ENCODE data around the gene NDC1.
A peak's percentile ranks its signal among the peaks of the same experiment; 100 is the strongest.

NDC1 gene

GRCh38 chr1:53754484-53755312 lies 83.4 kb downstream of the NDC1 start:
- peak; percentile 61 for DNase-seq
- H3K27ac ChIP-seq (ENCODE audit: low read length): no peak overlapping the region
- H3K4me1 ChIP-seq (ENCODE audit: low read length): no peaks in the 10 kb centered on the region
- H3K9me2 ChIP-seq (replicated peaks; ENCODE audit: insufficient read depth, low read length): no peaks in the 10 kb centered on the region
- H3K4me2 ChIP-seq (ENCODE audit: low read depth, low read length): no peak overlapping the region
- H3K27me3 ChIP-seq (replicated peaks; ENCODE audit: insufficient read depth, low read length): no peaks in the 10 kb centered on the region
- H3K36me3 ChIP-seq (replicated peaks; ENCODE audit: insufficient read depth, low read length): no peaks in the 10 kb centered on the region
- H3K9ac ChIP-seq (ENCODE audit: low read length): no peak overlapping the region
- no peak for TF ChIP-seq EZH2phosphoT487 (IDR thresholded peaks at IDR 0.05; ENCODE audit: low read length)
- TF ChIP-seq CTCF (IDR thresholded peaks at IDR 0.05; ENCODE audit: low read length): peak; percentile 80
- no peaks in the 10 kb centered on the region for H4K20me1 ChIP-seq (ENCODE audit: insufficient read depth, low read length)
- no peaks in the 10 kb centered on the region for H3K9me3 ChIP-seq (replicated peaks; ENCODE audit: insufficient read depth, low read length)
- H3F3A ChIP-seq (ENCODE audit: insufficient read depth, low read length): no peaks in the 10 kb centered on the region
- H3K79me2 ChIP-seq (ENCODE audit: low read length): no peaks in the 10 kb centered on the region
- H3K4me3 ChIP-seq (ENCODE audit: low read length): no peak overlapping the region
- no peak overlapping the region for H2AFZ ChIP-seq (ENCODE audit: low read length)

- no peak for TF ChIP-seq EZH2 (optimal IDR thresholded peaks at IDR 0.05; ENCODE audit: low read depth, low read length)
- no peak for TF ChIP-seq EZH2phosphoT487 (IDR thresholded peaks at IDR 0.05; ENCODE audit: low read length)
- TF ChIP-seq CTCF (IDR thresholded peaks at IDR 0.05; ENCODE audit: low read length): no peak
- Histone ChIP-seq H3K79me2 (ENCODE audit: low read length) (no peaks in the 10 kb centered on the region), H3K9me3 (replicated peaks; ENCODE audit: insufficient read depth, low read length) (no peaks in the 10 kb centered on the region), H3K27ac (ENCODE audit: low read length) (no peak overlapping the region), H3K9ac (ENCODE audit: low read length) (no peak overlapping the region), H3K4me1 (ENCODE audit: low read length) (no peaks in the 10 kb centered on the region), H4K20me1 (ENCODE audit: insufficient read depth, low read length) (no peaks in the 10 kb centered on the region), H3K27me3 (replicated peaks; ENCODE audit: insufficient read depth, low read length) (no peaks in the 10 kb centered on the region), H2AFZ (ENCODE audit: low read length) (no peak overlapping the region), H3K4me2 (ENCODE audit: low read depth, low read length) (no peak overlapping the region), H3F3A (ENCODE audit: insufficient read depth, low read length) (no peaks in the 10 kb centered on the region), H3K4me3 (ENCODE audit: low read length) (no peak overlapping the region), H3K36me3 (replicated peaks; ENCODE audit: insufficient read depth, low read length) (no peaks in the 10 kb centered on the region), H3K9me2 (replicated peaks; ENCODE audit: insufficient read depth, low read length) (no peaks in the 10 kb centered on the region)
- DNase-seq: no peak
Measured at GRCh38 chr1:53752281-53752680, 85.8 kb downstream of the NDC1 start.

- no peak overlapping the region for H3K9ac ChIP-seq (ENCODE audit: low read length)
- DNase-seq: no peak
- H3K36me3 ChIP-seq (replicated peaks; ENCODE audit: insufficient read depth, low read length): no peaks in the 10 kb centered on the region
- H2AFZ ChIP-seq (ENCODE audit: low read length): no peak overlapping the region
- H3K27me3 ChIP-seq (replicated peaks; ENCODE audit: insufficient read depth, low read length): no peaks in the 10 kb centered on the region
- H4K20me1 ChIP-seq (ENCODE audit: insufficient read depth, low read length): no peaks in the 10 kb centered on the region
- H3K9me3 ChIP-seq (replicated peaks; ENCODE audit: insufficient read depth, low read length): no peaks in the 10 kb centered on the region
- no peaks in the 10 kb centered on the region for H3K9me2 ChIP-seq (replicated peaks; ENCODE audit: insufficient read depth, low read length)
- no peak overlapping the region for H3K4me2 ChIP-seq (ENCODE audit: low read depth, low read length)
- H3K79me2 ChIP-seq (ENCODE audit: low read length): no peaks in the 10 kb centered on the region
- no peaks in the 10 kb centered on the region for H3K4me1 ChIP-seq (ENCODE audit: low read length)
- no peak overlapping the region for H3K4me3 ChIP-seq (ENCODE audit: low read length)
- no peaks in the 10 kb centered on the region for H3F3A ChIP-seq (ENCODE audit: insufficient read depth, low read length)
- TF ChIP-seq EZH2phosphoT487 (IDR thresholded peaks at IDR 0.05; ENCODE audit: low read length) (no peak), CTCF (IDR thresholded peaks at IDR 0.05; ENCODE audit: low read length) (no peak), EZH2 (optimal IDR thresholded peaks at IDR 0.05; ENCODE audit: low read depth, low read length) (no peak)
- H3K27ac ChIP-seq (ENCODE audit: low read length): no peak overlapping the region
Measured at GRCh38 chr1:53747841-53748240, 90.3 kb downstream of the NDC1 start.
